Measurements from ENCODE around the gene AKR1D1.
A peak's percentile ranks its signal among the peaks of the same experiment; 100 is the strongest.
"Not testable (repeated sequence)": the region's sequence is repeated elsewhere in the genome, so short reads cannot be mapped to it uniquely, and the experiment has no call there.

The AKR1D1 gene

GRCh38 chr7:138076196-138076595, at the start of gene AKR1D1:
TSS of gene AKR1D1 (plus strand) at chr7:138076459. CDS start at chr7:138076519, 60 bp downstream.
- DNase-seq (ENCODE audit: insufficient read length, low spot score) (no peak), FAIRE-seq (no peak)

GRCh38 chr7:138027100-138027499, 49.2 kb upstream of the AKR1D1 start:
- DNase-seq (ENCODE audit: insufficient read length, low spot score): no peak
- no peak for FAIRE-seq

- no peak for DNase-seq (ENCODE audit: insufficient read length, low spot score)
- FAIRE-seq: no peak
Measured at GRCh38 chr7:138029126-138029525, 47.1 kb upstream of the AKR1D1 start.

- no peak for FAIRE-seq
- no peak for DNase-seq (ENCODE audit: insufficient read length, low spot score)
Measured at GRCh38 chr7:138029941-138030340, 46.3 kb upstream of the AKR1D1 start.

- no peak for FAIRE-seq
- no peak for DNase-seq (ENCODE audit: insufficient read length, low spot score)
Measured at GRCh38 chr7:138030679-138031351, 45.4 kb upstream of the AKR1D1 start.

GRCh38 chr7:138032186-138032585, 44.1 kb upstream of the AKR1D1 start:
- no peak for DNase-seq (ENCODE audit: insufficient read length, low spot score)
- no peak for FAIRE-seq

GRCh38 chr7:138032770-138033169, 43.5 kb upstream of the AKR1D1 start:
- no peak for FAIRE-seq
- no peak for DNase-seq (ENCODE audit: insufficient read length, low spot score)

GRCh38 chr7:138033241-138033640, 43.0 kb upstream of the AKR1D1 start:
- FAIRE-seq (no peak), DNase-seq (ENCODE audit: insufficient read length, low spot score) (no peak)

- FAIRE-seq (no peak), DNase-seq (ENCODE audit: insufficient read length, low spot score) (no peak)
Measured at GRCh38 chr7:138036135-138036534, 40.1 kb upstream of the AKR1D1 start.

- DNase-seq (ENCODE audit: insufficient read length, low spot score); FAIRE-seq: not testable (repeated sequence)
Measured at GRCh38 chr7:138040063-138040462, 36.2 kb upstream of the AKR1D1 start.

GRCh38 chr7:138044897-138045296, 31.4 kb upstream of the AKR1D1 start:
- FAIRE-seq: no peak
- DNase-seq (ENCODE audit: insufficient read length, low spot score): no peak

GRCh38 chr7:138047907-138048306, 28.4 kb upstream of the AKR1D1 start:
- DNase-seq (ENCODE audit: insufficient read length, low spot score) (no peak), FAIRE-seq (no peak)

GRCh38 chr7:138049505-138050116, 26.6 kb upstream of the AKR1D1 start:
- FAIRE-seq: no peak
- DNase-seq (ENCODE audit: insufficient read length, low spot score): no peak

GRCh38 chr7:138051712-138052247, 24.5 kb upstream of the AKR1D1 start:
- FAIRE-seq: not testable (repeated sequence)

GRCh38 chr7:138052696-138053095, 23.6 kb upstream of the AKR1D1 start:
- DNase-seq (ENCODE audit: insufficient read length, low spot score) (no peak), FAIRE-seq (no peak)

More at GRCh38 chr7:138051712-138052247, 24.5 kb upstream of the AKR1D1 start:
- DNase-seq (ENCODE audit: insufficient read length, low spot score): not testable (repeated sequence)

GRCh38 chr7:138055698-138056097, 20.6 kb upstream of the AKR1D1 start:
- DNase-seq (ENCODE audit: insufficient read length, low spot score); FAIRE-seq: not testable (repeated sequence)

- FAIRE-seq (no peak), DNase-seq (ENCODE audit: insufficient read length, low spot score) (no peak)
Measured at GRCh38 chr7:138063400-138063799, 12.9 kb upstream of the AKR1D1 start.

GRCh38 chr7:138064856-138065357, 11.4 kb upstream of the AKR1D1 start:
- DNase-seq (ENCODE audit: insufficient read length, low spot score) (no peak), FAIRE-seq (no peak)

GRCh38 chr7:138065827-138066226, 10.4 kb upstream of the AKR1D1 start:
- FAIRE-seq: no peak
- DNase-seq (ENCODE audit: insufficient read length, low spot score): no peak

- no peak for DNase-seq (ENCODE audit: insufficient read length, low spot score)
- peak; percentile 73 for FAIRE-seq
Measured at GRCh38 chr7:138066954-138067394, 9.3 kb upstream of the AKR1D1 start.

- DNase-seq (ENCODE audit: insufficient read length, low spot score) (no peak), FAIRE-seq (no peak)
Measured at GRCh38 chr7:138067774-138068173, 8.5 kb upstream of the AKR1D1 start.

GRCh38 chr7:138070908-138071307, 5.4 kb upstream of the AKR1D1 start:
- FAIRE-seq (no peak), DNase-seq (ENCODE audit: insufficient read length, low spot score) (no peak)
